ENCODE measurements around the gene TNXB.

DNA sequence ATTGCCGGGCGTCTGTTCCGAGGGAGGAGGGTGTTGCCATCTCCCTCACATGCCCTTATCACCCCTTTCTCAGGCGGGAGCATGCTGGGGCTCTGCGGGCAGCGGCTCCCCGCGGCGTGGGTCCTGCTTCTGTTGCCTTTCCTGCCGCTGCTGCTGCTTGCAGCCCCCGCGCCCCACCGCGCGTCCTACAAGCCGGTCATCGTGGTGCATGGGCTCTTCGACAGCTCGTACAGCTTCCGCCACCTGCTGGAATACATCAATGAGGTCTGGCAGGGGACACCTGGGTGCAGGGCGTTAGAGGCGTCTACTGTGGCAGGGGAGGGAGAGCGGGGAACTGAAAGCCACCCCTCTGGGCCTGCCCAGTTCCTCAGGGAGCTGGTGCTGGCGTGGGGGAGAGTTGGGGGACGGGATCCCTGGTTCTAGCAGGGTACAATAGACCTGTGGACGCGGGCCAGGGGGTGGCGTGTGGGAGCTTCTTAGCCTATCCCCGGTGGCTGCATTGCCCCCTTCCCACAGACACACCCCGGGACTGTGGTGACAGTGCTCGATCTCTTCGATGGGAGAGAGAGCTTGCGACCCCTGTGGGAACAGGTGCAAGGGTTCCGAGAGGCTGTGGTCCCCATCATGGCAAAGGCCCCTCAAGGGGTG lies 45.5 kb upstream of the TNXB start:
- TF ChIP-seq, protein P1, sequence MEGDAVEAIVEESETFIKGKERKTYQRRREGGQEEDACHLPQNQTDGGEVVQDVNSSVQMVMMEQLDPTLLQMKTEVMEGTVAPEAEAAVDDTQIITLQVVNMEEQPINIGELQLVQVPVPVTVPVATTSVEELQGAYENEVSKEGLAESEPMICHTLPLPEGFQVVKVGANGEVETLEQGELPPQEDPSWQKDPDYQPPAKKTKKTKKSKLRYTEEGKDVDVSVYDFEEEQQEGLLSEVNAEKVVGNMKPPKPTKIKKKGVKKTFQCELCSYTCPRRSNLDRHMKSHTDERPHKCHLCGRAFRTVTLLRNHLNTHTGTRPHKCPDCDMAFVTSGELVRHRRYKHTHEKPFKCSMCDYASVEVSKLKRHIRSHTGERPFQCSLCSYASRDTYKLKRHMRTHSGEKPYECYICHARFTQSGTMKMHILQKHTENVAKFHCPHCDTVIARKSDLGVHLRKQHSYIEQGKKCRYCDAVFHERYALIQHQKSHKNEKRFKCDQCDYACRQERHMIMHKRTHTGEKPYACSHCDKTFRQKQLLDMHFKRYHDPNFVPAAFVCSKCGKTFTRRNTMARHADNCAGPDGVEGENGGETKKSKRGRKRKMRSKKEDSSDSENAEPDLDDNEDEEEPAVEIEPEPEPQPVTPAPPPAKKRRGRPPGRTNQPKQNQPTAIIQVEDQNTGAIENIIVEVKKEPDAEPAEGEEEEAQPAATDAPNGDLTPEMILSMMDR (IDR thresholded peaks at IDR 0.05), result peak in 2 of 3 donors; percentile 86 to 87
- no peak for TF ChIP-seq POLR2A (IDR thresholded peaks at IDR 0.05)
